ENCODE measurements around the gene TTC7B. TPM values are rescaled to one million over a fixed set of nuclear protein-coding genes. Genes with fewer than 3 reads are reported as not detected.

The TTC7B gene
- total RNA-seq, 4 donors from 2014 or later: 14.3 to 48.9 (median 32.5) TPM

DNA sequence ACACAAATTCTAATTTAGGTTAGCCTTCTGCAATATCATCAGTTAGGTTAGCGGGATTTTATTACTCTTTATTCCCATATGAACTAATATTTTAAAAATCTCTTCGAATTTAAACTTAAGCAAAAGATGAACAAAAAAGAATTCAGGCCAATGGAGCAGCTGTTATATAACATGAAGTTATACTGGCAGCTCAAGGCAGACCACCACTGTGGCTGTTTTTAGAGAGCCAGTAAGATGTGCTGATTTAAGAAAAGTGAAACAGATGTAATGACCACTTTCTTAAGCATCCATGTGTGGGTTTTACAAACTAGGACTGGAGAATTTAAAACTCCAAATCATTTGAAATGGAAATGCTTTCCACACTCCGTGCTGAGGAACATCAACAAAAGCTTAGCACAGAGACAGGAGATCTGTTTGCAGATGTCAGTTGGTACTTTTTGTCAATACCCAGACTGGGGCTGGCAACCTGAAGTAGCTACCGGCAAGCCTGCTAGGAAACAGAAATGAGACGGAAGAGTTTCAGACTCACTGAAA, 164.9 kb downstream of the TTC7B start:
- Histone ChIP-seq H3K36me3 (peaks cover 9% of the 10 kb centered on the region), H3K27me3 (no peaks in the 10 kb centered on the region), H3K27ac (no peak overlapping the region), H3K4me1 (no peaks in the 10 kb centered on the region), H3K4me3 (no peak overlapping the region), H3K9me3 (no peaks in the 10 kb centered on the region)
- no peak for TF ChIP-seq POLR2A (IDR thresholded peaks at IDR 0.05)
- TF ChIP-seq POLR2AphosphoS5 (IDR thresholded peaks at IDR 0.05): no peak
- no peak for TF ChIP-seq EP300 (IDR thresholded peaks at IDR 0.05)
- TF ChIP-seq, protein P1, sequence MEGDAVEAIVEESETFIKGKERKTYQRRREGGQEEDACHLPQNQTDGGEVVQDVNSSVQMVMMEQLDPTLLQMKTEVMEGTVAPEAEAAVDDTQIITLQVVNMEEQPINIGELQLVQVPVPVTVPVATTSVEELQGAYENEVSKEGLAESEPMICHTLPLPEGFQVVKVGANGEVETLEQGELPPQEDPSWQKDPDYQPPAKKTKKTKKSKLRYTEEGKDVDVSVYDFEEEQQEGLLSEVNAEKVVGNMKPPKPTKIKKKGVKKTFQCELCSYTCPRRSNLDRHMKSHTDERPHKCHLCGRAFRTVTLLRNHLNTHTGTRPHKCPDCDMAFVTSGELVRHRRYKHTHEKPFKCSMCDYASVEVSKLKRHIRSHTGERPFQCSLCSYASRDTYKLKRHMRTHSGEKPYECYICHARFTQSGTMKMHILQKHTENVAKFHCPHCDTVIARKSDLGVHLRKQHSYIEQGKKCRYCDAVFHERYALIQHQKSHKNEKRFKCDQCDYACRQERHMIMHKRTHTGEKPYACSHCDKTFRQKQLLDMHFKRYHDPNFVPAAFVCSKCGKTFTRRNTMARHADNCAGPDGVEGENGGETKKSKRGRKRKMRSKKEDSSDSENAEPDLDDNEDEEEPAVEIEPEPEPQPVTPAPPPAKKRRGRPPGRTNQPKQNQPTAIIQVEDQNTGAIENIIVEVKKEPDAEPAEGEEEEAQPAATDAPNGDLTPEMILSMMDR (IDR thresholded peaks at IDR 0.05): no peak
- WGBS: 84% methylated on average over 5 of the region's 5 CpGs
- DNase-seq (ENCODE audit: low spot score in 2 of 2): no peak

DNA sequence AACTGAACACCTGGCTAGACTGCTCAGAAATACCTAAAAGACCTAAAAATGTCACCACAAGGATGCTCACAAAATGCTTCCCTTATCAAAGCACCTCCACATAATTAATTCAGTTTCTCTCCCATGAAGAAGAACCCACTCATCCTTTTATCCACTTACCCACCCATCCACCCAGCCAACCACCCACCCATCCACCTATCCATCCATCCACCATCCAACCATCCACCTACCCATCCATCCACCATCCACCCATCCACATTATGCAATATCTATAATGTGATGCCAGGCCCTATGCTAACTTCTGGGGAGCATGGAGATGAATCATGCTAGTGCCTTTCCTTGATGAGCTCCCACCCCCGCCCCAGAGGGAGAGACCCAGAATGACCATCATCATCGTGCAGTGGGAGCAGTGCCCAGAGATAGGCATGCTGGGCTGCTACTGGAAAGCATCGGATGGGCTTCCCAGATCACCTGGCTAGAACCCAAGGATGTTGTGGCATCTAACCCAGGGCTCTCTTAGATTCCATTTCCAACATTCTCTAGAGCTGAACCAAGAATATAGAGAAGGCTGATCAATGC, 166.6 kb downstream of the TTC7B start:
- no peaks in the 10 kb centered on the region for H3K9me3 ChIP-seq
- no peak for TF ChIP-seq POLR2A (IDR thresholded peaks at IDR 0.05)
- no peak for TF ChIP-seq EP300 (IDR thresholded peaks at IDR 0.05)
- TF ChIP-seq, protein P1 (IDR thresholded peaks at IDR 0.05): no peak
- TF ChIP-seq POLR2AphosphoS5 (IDR thresholded peaks at IDR 0.05): no peak
- no peaks in the 10 kb centered on the region for H3K27me3 ChIP-seq
- no peaks in the 10 kb centered on the region for H3K4me1 ChIP-seq
- peaks cover 6% of the 10 kb centered on the region for H3K36me3 ChIP-seq
- no peak for DNase-seq (ENCODE audit: low spot score in 2 of 2)
- no peak overlapping the region for H3K27ac ChIP-seq
- no peak overlapping the region for H3K4me3 ChIP-seq
- 97% methylated on average over 3 of the region's 3 CpGs for WGBS

DNA sequence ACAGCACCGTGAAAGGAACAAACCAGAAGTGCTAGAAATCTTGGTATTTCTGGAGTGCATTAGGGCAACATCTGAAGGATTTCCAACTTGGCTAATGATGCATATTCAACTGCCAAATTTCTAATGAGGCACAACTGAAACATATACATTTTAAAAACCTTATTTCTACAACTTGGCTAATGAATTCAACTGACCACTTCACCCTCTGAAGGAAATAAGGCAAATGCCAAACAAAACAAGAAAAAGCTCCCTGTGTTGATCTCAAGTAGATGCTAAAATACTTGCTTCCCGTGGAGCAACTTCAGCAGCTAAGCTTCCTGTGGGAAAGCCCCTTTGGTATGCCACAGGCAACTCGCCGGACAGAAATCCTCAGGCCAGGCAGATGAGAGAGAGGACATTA, 167.1 kb downstream of the TTC7B start:
- Histone ChIP-seq H3K4me3 (no peak overlapping the region), H3K27me3 (no peaks in the 10 kb centered on the region), H3K9me3 (no peaks in the 10 kb centered on the region), H3K36me3 (peaks cover 3% of the 10 kb centered on the region), H3K27ac (no peak overlapping the region), H3K4me1 (no peaks in the 10 kb centered on the region)
- no peak for DNase-seq (ENCODE audit: low spot score in 2 of 2)
- TF ChIP-seq, protein P1 (IDR thresholded peaks at IDR 0.05): no peak
- no peak for TF ChIP-seq POLR2AphosphoS5 (IDR thresholded peaks at IDR 0.05)
- no peak for TF ChIP-seq POLR2A (IDR thresholded peaks at IDR 0.05)
- no peak for TF ChIP-seq EP300 (IDR thresholded peaks at IDR 0.05)
- 35% methylated on average over 4 of the region's 4 CpGs for WGBS

DNA sequence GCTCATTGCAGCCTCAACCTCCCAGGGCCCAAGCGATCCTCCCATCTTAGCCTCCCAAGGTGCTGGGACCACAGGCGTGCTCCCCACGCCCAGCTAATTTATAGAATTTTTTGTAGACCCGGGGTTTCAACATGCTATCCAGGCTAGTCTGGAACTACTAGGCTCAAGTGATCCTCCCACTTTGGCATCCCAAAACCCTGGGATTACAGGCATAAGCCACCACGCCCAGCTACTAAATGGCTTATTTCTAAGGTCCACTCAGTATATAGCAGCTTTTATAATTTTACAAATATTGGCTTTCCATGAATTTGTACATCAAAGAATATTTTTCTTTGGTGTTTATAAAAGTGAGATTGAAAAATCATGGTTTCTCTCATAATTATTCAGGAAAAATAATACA, 167.8 kb downstream of the TTC7B start:
- H3K9me3 ChIP-seq: no peaks in the 10 kb centered on the region
- no peaks in the 10 kb centered on the region for H3K4me1 ChIP-seq
- no peaks in the 10 kb centered on the region for H3K27me3 ChIP-seq
- peaks cover 3% of the 10 kb centered on the region for H3K36me3 ChIP-seq
- 89% methylated on average over 5 of the region's 5 CpGs for WGBS
- TF ChIP-seq EP300 (IDR thresholded peaks at IDR 0.05): no peak
- no peak for TF ChIP-seq POLR2AphosphoS5 (IDR thresholded peaks at IDR 0.05)
- TF ChIP-seq POLR2A (IDR thresholded peaks at IDR 0.05): no peak
- TF ChIP-seq, protein P1 (IDR thresholded peaks at IDR 0.05): no peak
- no peak for DNase-seq (ENCODE audit: low spot score in 2 of 2)
- H3K27ac ChIP-seq: no peak overlapping the region
- H3K4me3 ChIP-seq: no peak overlapping the region

DNA sequence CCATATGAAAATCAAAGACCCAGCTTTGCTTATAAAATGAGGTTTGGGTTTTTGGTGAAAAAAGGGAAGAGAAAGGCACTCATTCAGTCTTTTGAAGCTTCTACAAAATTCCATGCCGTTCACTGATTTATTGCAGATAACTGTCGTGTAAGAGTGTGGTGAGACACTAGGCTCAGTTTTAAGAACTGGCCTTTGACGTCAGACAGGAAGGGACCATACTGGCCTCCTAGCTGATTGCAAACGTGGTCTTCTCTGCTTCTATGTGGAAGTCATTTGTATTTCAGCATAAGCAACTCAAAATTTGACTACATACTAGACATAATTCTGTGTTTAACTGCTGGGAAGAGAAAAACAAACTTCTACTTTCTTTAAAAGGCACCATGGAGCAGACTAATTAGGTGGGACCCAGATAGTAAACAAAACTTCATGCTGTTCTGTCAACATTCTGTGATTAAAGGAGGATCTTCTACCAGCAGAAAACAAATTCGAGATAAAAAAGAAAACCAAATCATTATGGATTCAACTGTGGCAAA, 168.7 kb downstream of the TTC7B start:
- Histone ChIP-seq H3K27me3 (no peaks in the 10 kb centered on the region), H3K4me1 (no peaks in the 10 kb centered on the region), H3K27ac (no peak overlapping the region), H3K4me3 (no peak overlapping the region), H3K36me3 (peaks cover 3% of the 10 kb centered on the region), H3K9me3 (no peaks in the 10 kb centered on the region)
- no peak for TF ChIP-seq EP300 (IDR thresholded peaks at IDR 0.05)
- TF ChIP-seq, protein P1 (IDR thresholded peaks at IDR 0.05): no peak
- no peak for TF ChIP-seq POLR2AphosphoS5 (IDR thresholded peaks at IDR 0.05)
- no peak for TF ChIP-seq POLR2A (IDR thresholded peaks at IDR 0.05)
- WGBS: 79% methylated on average over 5 of the region's 5 CpGs
- DNase-seq (ENCODE audit: low spot score in 2 of 2): no peak
